HG03108 (cell line): Measurements from ENCODE around the gene PMS1.
"Not testable (repeated sequence)": the region's sequence is repeated elsewhere in the genome, so short reads cannot be mapped to it uniquely, and the experiment has no call there.

ENCODE experiments used
- ATAC-seq: cut with Tn5 transposase; IDR thresholded peaks from one replicate; pipeline ENCODE4 v1.9.1; 2021; ENCODE audit warnings: moderate library complexity; ENCODE audit not compliant: unreplicated experiment

The PMS1 gene

GRCh38 chr2:189783927-189784867 is at the start of gene PMS1, which contains the start of gene ORMDL1:
PMS1 (plus strand) TSS chr2:189784450; CDS start chr2:189791810, 7,360 bp downstream.
ORMDL1 (minus strand) TSS chr2:189784339; CDS start chr2:189782595, 1,744 bp downstream.
- peak; percentile 96 for ATAC-seq

DNA sequence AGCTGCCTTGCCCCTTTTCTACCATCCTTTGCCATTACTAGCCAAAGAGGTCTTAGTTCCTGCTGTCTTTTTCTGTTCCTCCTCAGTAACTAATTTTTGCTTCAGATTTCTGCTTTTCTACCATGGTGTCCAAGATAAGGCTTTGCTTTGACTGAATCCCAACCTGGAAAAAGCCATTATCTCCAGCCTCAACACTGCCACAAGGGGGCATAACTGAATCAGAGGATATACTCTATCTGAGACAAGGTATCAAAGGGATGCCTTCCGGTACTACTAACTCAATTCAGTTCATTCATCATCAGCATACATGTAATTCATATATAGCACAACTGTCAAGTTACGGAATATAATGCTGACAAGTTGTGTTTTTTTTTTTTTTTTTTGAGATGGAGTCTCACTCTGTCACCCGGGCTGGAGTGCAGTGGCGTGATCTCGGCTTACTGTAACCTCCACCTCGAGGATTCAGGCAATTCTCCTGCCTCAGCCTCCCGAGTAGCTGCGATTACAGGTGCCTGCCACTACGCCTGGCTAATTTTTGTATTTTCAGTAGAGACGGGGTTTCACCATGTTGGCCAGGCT is 33.1 kb upstream of the PMS1 start:
- peak; percentile 49 for ATAC-seq

GRCh38 chr2:189756311-189756952 is 27.8 kb upstream of the PMS1 start:
- ATAC-seq, result no peak

DNA sequence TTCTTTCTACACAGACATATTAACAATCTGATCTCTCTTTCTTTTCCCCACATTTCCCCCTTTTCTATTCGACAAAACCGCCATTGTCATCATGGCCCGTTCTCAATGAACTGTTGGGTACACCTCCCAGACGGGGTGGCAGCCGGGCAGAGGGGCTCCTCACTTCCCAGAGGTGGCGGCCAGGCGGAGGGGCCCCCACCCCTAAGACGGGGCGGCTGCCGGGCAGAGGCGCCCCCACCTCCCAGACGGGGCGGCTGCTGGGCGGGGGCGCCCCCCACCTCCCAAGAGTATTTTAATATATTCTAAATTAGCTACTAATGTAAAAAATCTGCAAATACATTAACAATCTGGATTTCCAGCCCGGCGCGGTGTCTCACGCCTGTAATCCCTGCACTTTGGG is 24.1 kb upstream of the PMS1 start:
- not testable (repeated sequence) for ATAC-seq

DNA sequence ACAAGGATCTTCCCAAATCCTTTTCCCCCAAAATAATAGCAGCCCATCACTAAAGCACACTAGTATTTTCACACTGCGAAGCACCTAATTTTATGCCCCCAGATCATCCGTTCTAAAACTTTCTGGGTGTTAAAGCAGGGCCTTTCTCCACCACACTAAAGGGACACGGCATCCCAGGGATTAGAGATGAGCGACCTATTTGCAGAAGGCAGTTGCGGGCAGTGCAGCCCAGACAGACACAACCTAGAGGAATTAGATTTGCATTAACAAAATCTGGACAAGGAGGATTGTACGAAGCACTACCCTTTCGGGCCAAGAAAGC is 22.1 kb upstream of the PMS1 start:
- no peak for ATAC-seq

DNA sequence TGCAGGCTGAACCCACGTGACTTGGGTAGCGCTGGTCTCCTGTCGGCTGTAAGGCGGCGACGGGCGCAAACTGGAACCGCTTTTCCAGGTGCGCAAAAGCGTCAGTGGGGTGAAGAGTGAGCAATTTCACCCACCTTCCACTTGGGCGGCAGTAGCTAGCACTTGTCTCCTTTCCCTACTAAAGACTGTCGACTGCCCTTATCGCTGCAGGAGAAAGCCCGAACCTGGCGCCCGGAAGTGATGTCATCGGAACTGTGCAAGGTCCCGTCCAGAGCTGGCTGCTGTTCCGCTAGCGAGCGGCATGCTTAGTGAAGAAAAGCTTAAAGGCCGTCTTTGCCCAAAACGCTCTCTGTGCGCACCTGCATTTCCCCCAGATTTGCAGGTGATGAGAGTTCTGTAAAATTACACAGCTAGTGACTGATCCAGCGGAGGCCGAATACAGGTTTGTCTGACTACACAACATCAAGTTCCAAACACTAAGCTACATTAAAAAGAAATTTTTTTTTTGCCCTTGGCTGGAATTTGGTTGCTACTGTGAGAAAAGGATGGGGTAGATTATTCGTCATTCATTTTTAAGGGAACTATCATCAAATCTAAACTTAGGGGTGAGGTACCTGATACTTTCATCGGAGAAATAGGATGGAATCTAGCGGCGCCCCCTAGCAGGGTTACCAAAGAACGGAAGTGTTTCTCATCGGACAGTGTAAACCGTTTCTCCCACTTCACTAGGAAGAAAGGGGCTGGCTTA is 21.5 kb upstream of the PMS1 start, which contains the start of gene OSGEPL1:
Gene OSGEPL1 (minus strand): TSS at position 242 of the 748 bp plus-strand sequence. CDS start 1,152 bp downstream, outside the sequence.
- peak; percentile 94 for ATAC-seq

DNA sequence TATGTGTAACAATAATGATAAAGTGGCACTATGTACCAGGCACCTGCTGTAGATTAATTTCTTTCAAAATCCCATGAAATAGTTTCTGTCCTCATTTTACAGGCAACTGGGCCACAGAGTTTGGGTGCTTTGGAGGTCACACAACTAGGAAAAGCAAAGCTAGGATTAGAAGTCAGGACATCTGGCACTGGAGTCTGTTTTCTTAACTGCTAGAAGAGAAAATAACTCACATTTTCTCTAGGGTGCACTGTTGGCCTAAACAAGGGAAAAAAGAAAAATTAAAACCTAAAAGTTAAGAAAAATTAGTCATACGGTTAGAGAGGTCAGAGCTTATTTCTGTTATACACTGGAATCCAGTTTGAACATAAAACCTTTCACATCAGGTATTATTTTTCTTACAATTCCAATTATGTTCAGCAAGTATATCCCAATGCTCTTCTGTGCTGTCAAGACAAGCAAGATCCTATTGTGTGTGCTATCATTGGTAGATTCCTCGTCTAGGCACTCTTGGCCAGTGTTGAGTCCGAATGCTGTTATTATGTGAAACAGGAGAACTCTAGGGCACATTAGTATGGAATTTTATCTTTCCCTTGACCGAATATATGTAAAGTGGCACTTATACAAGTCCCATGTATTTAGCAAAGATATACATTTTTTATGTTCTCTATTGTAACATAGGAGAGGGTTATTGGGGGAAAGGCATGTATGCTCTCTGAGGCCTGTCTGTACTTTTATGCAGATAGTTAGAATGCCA is 20.2 kb upstream of the PMS1 start:
- no peak for ATAC-seq

GRCh38 chr2:189770590-189771322 is 13.5 kb upstream of the PMS1 start:
- no peak for ATAC-seq

DNA sequence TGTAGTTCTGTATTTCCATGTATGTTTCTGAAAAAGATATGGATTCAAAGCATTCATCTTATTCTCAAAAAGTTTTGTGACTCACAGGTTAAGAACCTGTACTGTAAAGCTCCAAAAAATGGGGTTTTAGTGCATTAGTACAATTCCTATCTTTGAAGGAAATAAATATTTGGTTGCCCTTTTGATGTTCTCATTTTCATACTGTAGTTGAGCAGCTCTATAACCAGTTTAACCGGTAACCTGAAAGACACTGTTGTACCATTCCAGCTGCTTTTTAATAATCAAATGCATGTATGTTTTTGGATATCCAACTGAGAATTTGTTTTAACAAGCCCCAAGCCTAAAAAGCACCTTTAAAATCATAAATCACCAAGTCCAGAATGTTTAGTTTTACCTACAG is 12.0 kb upstream of the PMS1 start:
- ATAC-seq, result no peak

GRCh38 chr2:189782221-189782671 is 2.0 kb upstream of the PMS1 start:
- ATAC-seq, result no peak

DNA sequence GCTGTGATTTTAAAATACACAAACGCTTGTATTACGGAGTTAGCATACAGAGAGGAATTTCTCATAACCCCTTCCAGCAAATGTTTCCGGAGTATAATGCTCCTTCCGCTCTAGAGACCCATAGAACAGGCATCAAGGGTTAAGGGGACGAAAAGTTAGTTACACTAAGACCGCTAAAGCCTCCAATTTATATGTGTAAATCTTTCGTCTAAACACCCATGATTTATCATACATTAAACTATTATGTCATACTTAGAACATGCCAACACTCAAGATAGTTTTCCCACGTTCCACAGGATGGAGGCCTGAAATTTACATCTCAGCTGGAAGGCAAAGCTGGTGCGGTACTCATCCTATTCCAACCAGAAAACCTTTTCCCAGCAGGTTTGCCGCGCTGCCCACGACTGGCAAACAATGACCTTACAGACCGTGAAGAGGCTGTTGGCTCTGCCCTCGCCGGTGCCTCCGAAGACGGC is 761 bp upstream of the PMS1 start:
- ATAC-seq, result peak; percentile 12

DNA sequence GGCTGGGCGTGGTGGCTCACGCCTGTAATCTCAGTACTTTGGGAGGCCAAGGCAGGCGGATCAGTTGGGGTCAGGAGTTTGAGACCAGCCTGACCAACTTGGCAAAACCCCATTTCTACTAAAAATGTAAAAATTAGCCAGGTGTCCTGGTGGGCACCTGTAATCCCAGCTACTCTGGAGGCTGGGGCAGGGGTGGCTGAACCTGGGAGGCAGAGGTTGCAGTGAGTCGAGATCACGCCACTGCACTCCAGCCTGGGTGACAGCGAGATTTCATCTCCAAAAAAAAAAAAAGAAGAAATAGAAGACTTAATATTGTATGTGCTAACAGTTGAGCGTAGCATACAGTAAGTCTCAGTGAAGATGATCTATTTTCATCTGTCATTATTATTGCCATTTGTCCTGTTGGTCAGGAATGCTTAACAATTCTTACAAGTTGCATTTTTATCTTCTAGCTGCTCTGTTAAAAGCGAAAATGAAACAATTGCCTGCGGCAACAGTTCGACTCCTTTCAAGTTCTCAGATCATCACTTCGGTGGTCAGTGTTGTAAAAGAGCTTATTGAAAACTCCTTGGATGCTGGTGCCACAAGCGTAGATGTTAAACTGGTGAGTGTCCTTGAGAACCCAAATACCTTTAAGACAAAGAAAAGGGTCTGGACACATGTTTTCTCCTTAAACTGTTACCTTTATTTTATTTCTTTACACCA is 7.2 kb downstream of the PMS1 start:
- no peak for ATAC-seq

DNA sequence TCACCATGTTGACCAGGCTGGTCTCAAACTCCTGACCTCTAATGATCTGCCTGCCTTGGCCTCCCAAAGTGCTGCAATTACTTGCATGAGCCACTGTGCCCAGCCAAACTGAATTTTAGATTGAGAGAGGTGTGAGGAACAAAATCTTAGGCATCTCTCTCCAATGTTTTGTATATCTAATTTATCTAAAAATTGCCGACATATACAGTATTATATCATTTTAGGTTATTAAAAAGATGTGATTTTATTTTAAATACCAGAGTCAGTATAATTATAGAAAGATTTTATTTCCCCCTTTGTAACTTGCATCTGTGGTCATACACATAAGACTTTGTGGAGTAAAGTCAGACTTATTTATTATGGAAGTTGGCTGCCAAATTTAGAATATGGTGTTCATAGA is 10.1 kb downstream of the PMS1 start:
- no peak for ATAC-seq

DNA sequence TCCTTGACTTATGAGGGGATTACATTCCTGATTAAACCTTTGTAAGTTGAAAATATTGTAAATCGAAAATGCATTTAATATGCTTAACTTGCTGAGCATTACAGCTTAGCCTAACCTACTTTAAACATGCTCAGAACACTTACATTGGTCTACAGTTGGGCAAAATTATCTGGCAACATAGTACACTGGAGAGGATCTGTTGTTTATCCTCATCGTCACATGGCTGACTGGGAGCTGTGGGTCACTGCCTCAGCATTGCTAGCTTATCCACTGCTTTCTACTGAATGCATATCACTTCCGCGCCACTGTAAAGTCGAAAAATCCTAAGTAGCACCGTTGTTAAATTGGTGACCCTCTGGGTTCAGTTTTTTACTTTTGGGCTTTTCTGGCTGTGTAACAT is 13.7 kb downstream of the PMS1 start:
- no peak for ATAC-seq

- ATAC-seq, result peak; percentile 70
These were observed 14.2 kb downstream of the PMS1 start for GRCh38 chr2:189798312-189799029.

DNA sequence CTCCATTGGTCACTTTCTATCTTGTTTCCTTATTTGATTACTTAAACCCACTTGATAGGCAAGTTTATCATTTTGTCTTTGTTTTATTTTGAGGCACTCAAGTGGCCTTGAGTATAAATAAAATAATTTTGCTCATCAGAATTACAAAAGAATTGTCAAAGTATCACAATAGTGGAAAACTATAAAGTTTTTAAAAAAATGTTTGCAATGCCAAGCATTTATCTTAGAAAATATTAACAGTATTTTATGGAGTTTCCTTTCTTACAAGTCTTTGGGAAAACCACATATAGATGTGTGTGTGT is 14.7 kb downstream of the PMS1 start:
- ATAC-seq, result no peak

DNA sequence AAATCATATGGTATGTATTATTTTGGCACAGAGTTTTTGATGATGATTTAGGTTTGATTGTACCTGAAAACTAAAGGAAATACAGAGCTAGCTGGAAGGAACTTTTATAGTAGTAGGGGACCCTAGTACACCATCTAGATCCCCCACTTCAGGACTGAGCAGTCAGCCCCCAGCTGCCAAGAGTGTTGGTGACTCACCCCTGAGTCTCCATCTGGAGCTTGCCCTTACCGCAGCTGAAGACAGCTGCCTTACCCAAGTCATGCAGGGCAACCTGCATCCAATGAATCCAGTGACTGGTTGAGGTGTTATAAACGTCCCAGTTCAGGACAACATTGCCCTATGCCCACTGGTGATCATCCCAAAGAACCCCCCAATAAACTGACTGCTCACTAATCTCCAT is 15.3 kb downstream of the PMS1 start:
- ATAC-seq, result no peak

- ATAC-seq, result no peak
These were observed 18.2 kb downstream of the PMS1 start for GRCh38 chr2:189802396-189802912.
